Measurements from ENCODE around the gene SLTM.

- TF ChIP-seq TAF1 (IDR thresholded peaks at IDR 0.05; ENCODE audit: borderline replicate concordance, insufficient read depth, low read length) (no peak), POLR2AphosphoS5 (IDR thresholded peaks at IDR 0.05; ENCODE audit: low read depth, low read length) (no peak), SIN3A (IDR thresholded peaks at IDR 0.05; ENCODE audit: borderline replicate concordance, insufficient read depth, low read length) (no peak)
These were observed 90.6 kb downstream of the SLTM start for GRCh38 chr15:58842713-58843396.

Measured in PFSK-1 (cell line).